HG03342 (cell line): Measurements from ENCODE around the gene NDUFV1.
A peak's percentile ranks its signal among the peaks of the same experiment; 100 is the strongest.
"Not testable (repeated sequence)": the region's sequence is repeated elsewhere in the genome, so short reads cannot be mapped to it uniquely, and the experiment has no call there.

Experiments
- ATAC-seq: cut with Tn5 transposase; IDR thresholded peaks from one replicate; pipeline ENCODE4 v1.9.1; 2021; ENCODE audit warnings: mild to moderate bottlenecking, moderate library complexity; ENCODE audit not compliant: unreplicated experiment

Gene NDUFV1

DNA sequence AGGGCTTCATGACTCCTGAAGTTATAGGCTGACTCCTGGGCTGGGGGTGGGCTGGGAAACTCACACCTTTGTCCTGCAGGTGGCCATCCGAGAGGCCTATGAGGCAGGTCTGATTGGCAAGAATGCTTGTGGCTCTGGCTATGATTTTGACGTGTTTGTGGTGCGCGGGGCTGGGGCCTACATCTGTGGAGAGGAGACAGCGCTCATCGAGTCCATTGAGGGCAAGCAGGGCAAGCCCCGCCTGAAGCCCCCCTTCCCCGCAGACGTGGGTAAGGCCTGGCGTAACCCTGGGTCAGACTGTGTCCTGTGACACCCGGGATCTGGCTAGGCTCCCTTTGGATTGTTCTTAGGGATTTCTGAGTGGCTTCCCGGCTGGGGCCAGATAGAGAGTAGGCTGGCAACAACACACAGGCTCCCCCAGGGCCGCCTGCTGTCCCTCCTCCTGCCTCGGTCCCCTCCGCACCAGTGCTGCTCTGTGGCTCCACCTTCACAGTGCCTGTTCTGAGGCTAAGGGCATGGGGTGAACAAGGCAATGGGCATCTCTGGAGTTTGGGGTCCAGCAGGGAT, 3.6 kb downstream of the NDUFV1 start:
- ATAC-seq, result no peak

DNA sequence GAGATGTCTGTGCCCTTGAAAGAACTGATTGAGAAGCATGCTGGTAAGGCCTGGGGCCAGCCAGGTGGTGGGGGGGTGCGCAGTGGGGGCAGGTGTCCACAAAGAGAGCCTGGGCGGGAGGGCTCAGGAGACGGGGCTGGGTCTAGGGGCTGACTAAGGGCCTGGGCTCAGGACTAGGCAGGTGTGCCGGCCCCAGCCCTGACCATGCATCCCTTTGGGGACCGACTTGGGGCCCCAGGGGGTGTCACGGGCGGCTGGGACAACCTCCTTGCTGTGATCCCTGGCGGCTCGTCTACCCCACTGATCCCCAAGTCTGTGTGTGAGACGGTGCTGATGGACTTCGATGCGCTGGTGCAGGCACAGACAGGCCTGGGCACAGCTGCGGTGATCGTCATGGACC, 4.4 kb downstream of the NDUFV1 start:
- ATAC-seq, result no peak

DNA sequence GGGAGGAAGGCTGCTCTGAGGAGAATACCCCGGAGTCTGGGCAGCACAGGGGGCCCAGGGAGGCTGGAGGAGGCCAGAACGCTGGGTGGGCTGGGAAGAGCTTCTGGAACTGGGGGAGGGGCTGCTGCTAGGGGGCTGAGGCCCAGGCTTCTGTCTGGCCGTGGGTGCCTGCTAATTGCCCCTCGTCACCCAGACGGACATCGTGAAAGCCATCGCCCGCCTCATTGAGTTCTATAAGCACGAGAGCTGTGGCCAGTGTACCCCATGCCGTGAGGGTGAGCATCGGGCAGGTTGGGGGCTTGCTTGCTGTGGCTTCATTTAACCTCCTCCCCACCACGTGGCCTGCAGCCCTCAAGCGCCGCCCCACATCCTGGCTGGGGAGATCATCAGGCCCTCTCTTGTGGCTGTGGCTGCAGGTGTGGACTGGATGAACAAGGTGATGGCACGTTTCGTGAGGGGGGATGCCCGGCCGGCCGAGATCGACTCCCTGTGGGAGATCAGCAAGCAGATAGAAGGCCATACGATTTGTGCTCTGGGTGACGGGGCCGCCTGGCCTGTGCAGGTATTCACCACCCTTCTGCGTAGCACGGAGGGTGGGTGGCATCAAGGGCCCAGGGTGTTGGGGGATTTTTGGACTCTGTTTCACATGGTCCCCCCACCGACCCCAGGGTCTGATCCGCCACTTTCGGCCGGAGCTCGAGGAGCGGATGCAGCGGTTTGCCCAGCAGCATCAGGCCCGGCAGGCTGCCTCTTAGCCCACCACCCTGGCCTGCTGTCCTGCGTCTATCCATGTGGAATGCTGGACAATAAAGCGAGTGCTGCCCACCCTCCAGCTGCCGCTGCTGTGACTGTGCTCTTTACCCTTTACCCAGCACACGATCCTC, 5.2 kb downstream of the NDUFV1 start:
- no peak for ATAC-seq

DNA sequence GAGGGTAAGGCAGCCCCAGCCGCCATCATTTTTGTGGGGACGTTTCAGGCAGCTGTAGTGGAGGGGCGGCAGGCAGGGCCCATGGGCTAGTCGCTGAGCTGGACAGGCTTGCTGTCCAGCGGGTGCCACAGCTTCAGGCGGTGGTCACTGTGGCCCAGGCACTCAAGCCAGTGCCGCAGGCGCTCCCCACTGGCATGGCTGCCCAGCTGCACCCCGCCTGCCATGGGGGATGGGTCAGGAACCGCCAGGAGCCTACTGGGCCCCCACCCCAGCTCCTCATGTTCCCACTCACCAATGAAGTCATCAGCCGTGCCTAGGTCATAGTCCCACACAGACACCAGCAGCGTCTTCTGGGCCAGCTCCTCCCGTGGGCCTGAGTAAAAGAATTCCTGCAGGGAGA, 6.0 kb downstream of the NDUFV1 start:
- no peak for ATAC-seq

DNA sequence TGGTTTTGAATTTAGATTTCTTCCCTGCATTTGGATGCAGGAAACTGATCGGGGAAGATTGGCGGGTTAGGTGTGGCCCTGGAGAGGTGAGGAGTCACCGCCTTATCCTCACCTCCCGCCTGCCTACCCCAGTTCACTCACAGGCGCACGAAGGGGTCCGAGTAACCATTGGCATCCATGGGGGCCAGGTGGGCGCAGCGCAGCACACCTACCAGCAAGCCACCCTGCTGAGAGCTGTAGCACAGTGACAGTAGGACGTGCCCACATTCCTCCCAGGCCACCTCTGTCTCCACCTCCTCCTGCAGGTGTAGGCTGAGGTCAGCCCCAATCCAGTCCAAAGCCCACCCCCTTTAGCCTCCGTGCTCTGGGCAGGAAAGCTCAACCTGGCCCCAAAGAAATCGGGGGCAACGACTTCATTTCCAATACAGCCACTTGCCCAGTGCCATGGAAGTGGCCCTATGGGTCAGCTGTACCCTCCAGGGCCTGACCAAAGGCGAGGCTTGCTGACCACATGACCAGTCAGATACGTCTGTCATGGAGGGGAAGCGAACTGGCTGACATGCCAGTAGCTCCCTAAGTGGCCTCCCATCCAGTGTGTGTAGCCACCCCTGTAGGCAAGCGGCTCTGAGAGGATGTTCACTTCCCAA, 6.7 kb downstream of the NDUFV1 start:
- ATAC-seq, result no peak

DNA sequence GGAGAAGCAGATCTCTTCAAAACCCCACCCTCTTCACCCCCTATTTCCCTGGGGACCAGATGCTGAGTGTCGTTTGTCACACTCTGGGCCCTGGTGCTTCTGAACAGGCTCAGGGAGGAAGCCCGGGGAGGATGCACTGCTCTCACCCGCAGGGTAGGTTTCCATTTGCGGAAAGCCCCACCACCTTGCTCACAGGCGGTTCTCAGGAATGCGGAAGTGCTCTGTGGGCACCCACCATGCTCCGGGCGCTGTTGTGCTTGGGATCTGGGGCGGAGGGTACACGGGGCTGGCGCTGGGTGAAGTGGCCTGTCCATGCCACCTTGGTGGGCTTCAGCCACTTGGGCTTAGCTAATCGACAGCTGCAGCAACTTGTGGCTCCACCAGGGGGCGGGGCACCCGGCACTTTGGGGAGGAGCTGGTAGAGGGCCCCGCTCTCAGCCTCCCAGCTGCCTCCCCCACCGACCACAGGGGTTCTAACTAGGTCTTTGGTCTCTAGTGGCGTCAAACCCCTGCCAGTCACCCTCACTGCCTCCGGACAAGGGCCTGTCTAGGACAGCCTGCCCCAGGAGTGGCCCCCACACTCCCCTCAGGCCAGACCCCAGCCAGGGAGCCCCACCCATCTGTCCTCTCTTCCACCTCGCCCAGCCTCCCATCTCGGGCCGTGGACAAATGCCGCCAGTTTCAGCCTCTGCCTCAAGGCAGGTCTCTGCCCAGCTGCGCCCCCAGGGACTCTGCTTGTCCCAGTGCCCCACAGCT, 7.4 kb downstream of the NDUFV1 start:
- ATAC-seq, result peak; percentile 79

DNA sequence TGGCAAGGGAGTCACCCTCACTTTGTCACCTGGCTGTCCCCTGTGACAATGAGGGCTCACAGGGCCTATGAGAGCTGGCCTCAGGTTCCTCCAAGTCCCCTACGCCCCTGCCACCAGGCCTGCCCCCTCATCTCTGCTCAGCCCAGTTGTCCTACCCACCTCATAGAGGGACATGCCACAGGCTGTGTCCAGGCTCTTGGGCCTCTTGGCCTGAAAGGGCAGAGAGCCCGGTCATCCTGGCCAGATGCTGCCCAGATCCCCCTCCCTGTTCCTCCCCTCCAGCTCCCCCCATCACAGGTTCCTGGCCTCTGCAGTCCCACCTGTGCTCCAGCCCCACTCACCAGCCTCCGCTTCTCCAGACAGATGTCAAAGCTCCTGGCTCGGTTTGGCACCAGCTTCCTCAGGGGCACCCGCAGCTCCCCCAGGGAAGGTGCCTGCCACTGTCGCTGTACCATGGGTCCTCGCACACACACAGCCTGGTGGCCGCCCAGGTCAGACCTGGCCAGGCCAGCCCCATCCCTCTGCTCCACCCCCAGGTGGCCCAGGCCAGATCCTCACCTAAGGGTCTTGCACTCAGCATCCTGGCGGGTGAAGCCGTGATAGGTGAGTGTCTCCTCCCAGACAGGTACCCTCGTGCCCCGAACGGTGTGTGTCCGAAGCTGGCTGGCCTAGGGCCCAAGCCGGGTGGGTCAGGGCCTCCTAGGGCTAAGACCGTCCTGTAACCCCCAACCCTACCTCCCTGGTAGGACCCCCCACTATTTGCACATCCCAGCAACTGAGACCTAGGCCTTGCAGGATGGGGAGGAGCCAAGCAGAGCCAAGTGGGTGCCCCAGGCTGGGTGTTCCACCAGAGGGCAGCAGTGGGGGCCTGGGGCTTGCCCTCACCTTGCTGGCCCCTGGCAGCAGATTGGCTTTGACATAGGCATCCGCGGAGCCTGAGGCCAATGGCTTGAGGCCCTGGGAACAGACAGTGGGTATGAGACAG, 8.3 kb downstream of the NDUFV1 start:
- no peak for ATAC-seq

DNA sequence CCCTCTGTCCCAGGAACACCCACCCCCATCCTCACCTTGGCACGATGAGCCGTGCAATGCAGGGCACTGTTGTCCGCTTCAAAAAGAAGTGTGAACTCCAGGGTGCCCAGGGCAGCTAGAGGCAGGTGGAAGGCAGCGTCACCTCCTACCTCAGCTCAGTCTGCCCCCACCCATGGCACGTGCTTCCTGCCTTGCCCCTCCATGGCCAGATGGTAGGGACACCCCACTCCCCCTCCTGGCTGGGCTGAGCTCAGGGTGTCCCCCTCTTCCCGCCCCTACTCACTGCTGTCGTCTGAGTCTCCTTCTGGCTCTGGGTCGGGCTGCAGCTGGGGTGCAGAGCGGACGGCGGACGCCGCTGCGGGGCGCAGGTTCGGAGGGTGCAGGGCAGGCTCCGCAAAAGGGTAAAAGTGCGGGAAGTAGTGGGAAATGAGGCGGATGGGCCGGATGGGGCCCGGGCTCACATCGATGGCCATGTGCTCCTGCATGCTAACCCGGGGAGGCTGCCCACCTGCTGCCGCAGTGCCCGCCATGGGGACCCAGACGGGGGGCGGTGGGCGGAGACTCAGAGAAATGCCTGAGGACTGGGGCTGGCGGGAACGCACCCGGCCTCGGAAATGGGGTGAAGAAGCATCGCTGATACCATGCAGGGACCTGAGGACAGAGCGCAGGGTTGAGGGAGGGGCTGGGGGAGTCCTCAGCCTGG, 9.1 kb downstream of the NDUFV1 start:
- ATAC-seq, result no peak

DNA sequence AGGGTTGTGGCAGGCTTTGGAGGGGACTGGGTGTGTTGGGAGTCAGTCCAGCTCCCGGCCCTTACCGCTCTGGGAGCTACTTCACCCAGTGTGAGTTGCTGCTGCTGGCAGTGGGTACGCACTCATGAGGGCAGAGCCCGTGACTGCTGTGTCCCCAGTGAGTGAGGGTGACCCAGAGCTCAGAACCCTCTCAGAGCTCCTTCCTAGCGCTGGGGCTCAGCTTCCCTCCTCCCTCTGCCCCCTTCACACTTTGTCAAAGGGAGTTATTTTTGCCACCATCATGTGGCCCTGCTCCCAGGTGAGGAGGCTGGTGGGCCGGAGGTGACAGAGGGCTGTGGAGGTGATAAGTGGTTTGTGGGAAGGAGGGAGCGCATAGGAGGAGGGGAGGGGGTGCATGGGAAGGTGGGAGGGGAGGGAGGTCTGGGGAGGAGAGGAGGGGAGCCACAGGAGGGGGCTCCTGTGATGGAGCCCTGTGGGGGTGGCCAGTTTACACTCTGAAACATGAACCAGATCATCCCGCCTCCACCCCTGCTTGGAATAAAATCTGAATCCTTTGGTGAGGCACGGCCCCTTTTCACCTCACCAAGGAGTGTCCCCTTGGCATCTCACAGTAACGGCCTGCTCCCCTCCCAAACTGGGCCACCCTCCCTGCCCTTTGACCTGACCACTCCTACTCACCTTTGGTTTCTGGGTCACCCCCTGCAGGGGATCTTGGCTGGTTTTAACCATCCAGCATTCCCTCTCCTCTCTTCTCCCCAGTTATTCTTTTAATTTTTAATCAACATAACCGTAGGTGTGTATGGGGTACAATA, 9.9 kb downstream of the NDUFV1 start:
- no peak for ATAC-seq

DNA sequence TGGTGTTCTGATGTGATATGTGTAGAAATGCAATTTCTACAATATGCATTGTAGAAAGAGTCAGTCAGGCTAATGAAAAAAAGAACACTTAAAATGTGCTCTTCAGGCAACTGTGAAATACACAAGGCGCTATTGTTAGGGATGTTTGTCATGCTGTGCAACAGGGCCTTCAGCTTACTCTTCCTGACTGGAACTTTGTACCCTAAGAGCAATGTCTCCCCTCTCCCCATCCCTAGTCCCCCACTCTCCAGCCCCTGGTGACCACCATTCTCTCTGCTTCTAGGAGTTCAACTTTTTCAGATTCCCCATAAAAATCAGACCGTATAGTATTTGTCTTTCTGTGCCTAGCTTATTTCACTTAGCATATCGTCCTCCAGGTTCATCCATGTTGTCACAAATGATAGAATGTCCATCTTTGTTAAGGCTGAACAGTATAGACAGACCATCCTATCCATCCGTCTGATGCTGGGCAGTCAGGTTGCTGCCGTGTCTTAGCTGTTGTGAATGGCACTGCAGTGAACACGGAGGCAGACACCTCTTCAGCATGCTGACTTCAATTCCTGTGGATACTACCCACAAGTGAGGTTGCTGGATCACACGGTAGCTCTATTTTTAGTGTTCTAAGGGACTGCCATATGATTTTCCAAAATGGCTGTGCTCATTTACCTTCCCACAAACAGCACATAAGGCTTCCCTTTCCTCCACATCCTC, 10.7 kb downstream of the NDUFV1 start:
- no peak for ATAC-seq

DNA sequence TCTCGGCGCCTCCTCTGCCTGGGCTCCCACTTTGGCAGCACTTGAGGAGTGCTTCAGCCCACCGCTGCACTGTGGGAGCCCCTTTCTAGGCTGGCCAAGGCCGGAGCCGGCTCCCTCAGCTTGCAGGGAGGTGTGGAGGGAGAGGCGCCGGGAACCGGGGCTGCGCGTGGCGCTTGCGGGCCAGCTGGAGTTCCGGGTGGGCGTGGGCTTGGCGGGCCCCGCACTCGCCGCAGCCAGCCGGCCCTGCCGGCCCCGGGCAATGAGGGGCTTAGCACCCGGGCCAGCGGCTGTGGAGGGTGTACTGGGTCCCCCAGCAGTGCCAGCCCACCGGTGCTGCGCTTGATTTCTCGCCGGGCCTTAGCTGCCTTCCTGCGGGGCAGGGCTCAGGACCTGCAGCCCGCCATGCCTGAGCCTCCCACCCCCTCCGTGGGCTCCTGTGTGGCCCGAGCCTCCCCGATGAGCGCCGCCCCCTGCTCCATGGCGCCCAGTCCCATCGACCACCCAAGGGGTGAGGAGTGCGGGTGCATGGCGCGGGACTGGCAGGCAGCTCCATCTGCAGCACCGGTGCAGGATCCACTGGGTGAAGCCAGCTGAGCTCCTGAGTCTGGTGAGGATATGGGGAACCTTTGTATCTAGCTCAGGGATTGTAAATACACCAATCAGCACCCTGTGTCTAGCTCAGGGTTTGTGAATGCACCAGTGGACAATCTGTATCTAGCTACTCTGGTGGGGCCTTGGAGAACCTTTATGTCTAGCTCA, 12.3 kb downstream of the NDUFV1 start:
- not testable (repeated sequence) for ATAC-seq

DNA sequence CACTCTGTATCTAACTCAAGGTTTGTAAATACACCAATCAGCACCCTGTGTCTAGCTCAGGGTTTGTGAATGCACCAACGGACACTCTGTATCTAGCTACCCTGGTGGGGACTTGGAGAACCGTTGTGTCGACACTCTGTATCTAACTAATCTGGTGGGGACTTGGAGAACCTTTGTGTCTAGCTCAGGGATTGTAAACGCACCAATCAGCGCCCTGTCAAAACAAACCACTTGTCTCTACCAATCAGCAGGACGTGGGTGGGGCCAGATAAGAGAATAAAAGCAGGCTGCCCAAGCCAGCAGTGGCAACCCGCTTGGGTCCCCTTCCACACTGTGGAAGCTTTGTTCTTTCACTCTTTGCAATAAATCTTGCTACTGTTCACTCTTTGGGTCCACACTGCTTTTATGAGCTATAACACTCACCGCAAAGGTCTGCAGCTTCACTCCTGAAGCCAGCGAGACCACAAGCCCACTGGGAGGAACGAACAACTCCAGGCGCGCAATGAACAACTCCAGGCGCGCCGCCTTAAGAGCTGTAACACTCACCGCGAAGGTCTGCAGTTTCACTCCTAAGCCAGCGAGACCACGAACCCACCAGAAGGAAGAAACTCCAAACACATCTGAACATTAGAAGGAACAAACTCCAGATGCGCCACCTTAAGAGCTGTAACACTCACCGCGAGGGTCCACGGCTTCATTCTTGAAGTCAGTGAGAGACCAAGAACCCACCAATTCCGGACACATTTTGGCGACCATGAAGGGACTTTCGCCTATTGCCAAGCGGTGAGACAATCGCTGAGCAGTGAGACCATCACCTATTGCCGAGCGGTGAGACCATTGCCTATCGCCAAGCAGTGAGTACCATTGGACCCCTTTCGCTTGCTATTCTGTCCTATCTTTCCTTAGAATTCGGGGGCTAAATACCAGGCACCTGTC, 13.2 kb downstream of the NDUFV1 start:
- ATAC-seq, result not testable (repeated sequence)

DNA sequence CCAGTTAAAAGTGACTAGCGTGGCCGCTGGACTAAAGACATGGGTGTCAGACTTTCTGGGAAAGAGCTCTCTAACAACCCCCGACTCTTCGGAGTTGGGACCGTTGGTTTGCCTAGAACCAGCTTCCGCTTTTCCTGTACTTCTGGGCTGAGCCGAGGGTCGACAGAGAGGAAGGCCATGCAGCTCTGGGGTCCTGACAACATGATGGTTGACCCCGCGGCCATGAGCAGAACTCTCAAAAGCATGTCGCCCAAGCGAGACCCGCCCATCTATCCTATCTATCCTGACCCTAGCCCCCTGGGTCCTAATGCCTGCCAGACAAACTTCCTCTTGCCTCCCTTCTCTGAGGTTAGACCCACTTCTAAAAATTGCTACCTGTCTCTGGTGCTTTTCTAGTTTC, 13.9 kb downstream of the NDUFV1 start:
- not testable (repeated sequence) for ATAC-seq

DNA sequence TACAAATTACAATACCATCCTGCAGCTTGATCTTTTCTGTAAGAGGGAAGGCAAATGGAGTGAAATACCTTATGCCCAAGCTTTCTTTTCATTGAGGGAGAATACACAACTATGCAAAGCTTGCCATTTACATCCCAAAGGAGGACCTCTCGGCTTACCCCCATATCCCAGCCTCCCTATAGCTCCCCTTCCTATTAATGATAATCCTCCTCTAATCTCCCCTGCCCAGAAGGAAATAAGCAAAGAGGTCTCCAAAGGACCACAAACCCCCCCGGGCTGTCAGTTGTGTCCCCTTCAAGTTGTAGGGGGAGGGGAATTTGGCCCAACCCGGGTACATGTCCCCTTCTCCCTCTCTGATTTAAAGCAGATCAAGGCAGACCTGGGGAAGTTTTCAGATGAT, 15.2 kb downstream of the NDUFV1 start:
- not testable (repeated sequence) for ATAC-seq

DNA sequence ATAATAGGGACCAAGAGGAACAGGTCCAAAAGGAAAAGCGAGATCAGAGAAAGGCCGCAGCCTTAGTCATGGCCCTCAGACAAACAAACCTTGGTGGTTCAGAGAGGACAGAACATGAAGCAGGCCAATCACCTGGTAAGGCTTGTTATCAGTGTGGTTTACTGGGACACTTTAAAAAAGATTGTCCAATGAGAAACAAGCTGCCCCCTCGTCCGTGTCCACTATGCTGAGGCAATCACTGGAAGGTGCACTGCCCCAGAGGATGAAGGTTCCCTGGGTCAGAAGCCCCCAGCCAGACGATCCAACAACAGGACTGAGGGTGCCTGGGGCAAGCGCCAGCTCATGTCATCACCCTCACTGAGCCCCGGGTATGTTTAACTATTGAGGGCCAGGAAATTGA, 16.2 kb downstream of the NDUFV1 start:
- not testable (repeated sequence) for ATAC-seq

DNA sequence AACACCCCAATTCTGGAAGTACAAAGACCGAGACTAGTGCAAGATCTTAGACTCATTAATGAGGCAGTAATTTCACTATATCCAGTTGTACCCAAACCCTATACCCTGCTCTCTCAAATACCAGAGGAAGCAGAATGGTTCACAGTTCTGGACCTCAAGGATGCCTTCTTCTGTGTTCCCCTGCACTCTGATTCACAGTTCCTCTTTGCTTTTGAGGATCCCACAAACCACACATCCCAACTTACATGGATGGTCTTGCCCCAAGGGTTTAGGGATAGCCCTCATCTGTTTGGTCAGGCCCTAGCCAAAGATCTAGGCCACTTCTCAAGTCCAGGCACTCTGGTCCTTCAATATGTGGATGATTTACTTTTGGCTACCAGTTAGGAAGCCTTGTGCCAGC, 17.1 kb downstream of the NDUFV1 start:
- not testable (repeated sequence) for ATAC-seq
